SK-N-SH treated with all-trans-retinoic acid at 6 μM for 48 hours (cell line): ENCODE data around the gene ELOVL1.

ENCODE experiments used
- ARNTL ChIP-seq: fragments of 450-650 bp; formaldehyde crosslinking; IDR thresholded peaks from 2 replicates; pipeline ENCODE4 v1.5.0; 2020; ENCODE audit warnings: low read depth, mild to moderate bottlenecking, moderate library complexity, borderline replicate concordance
- PATZ1 ChIP-seq: fragments of 250-450 bp; sonication (Bioruptor Pico); IDR thresholded peaks from 2 replicates; pipeline ENCODE4 v1.8.0; 2020; ENCODE audit warnings: mild to moderate bottlenecking, moderate library complexity, borderline replicate concordance
- TCF4 ChIP-seq: fragments of 250-450 bp; sonication (Bioruptor Pico); IDR thresholded peaks from 2 replicates; pipeline ENCODE4 v1.8.0; 2021; ENCODE audit warnings: mild to moderate bottlenecking, moderate library complexity, borderline replicate concordance
- ZFP3 ChIP-seq: fragments of 250-450 bp; sonication (Bioruptor Pico); IDR thresholded peaks from 2 replicates; pipeline ENCODE4 v1.5.0; 2020; ENCODE audit warnings: mild to moderate bottlenecking, moderate library complexity
- ZNF565 ChIP-seq: fragments of 450-650 bp; formaldehyde crosslinking; conservative IDR thresholded peaks from 2 replicates; pipeline ENCODE4 v1.5.0; 2020; ENCODE audit warnings: low read depth, mild to moderate bottlenecking, moderate library complexity
- ZNF8 ChIP-seq: fragments of 450-650 bp; formaldehyde crosslinking; IDR thresholded peaks from 2 replicates; pipeline ENCODE4 v1.5.0; 2020; ENCODE audit warnings: mild to moderate bottlenecking, moderate library complexity
- TF ChIP-seq, protein P1 (sequence below): fragments of 250-450 bp; sonication (Bioruptor Pico); IDR thresholded peaks from 2 replicates; pipeline ENCODE4 v1.5.1; 2020; ENCODE audit warnings: low read depth, mild to moderate bottlenecking, moderate library complexity

DNA sequence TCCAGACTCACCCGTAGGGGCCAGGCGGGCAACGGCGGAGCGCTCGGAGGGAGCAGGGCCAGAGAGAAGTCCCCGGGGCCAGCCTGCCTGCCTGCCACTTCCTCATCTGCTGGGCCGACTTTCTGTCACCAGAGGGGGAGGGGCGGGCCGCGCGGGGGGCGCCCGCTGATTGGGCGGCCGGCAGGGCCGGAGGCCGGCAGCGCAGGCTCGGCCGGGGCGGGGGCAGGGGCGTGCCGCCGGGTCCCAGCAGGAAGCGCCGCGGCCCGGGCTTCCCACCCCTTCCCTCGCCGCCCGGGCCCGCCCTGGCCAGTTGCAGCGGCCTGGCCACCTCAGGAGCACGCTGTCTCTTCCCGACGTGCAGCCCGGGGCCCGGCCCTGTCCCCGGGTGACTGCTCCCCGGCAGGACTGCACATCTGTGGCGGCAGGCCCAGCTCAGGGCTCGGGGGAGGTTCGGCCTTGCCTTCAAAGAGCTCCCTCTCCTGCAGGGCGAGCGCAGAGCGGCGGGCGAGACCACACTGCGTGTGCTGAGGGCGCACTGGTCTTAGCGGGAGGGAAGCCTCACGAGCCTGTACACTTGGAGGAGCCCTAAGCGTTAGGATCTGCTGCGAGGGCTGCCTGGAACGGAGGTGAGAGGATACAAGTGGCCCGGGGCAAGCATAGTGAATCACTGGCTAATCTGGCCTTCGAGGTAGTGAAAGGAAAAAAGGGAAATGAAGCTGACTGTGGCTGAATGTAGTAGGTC, at the start of gene ELOVL1:
- TF ChIP-seq, protein P1, sequence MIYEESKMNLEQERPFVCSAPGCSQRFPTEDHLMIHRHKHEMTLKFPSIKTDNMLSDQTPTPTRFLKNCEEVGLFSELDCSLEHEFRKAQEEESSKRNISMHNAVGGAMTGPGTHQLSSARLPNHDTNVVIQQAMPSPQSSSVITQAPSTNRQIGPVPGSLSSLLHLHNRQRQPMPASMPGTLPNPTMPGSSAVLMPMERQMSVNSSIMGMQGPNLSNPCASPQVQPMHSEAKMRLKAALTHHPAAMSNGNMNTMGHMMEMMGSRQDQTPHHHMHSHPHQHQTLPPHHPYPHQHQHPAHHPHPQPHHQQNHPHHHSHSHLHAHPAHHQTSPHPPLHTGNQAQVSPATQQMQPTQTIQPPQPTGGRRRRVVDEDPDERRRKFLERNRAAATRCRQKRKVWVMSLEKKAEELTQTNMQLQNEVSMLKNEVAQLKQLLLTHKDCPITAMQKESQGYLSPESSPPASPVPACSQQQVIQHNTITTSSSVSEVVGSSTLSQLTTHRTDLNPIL (CRISPR knock-in tag): no peak
- peak; percentile 3; the same call in 1 of the 2 replicates for TF ChIP-seq ZNF8 (CRISPR knock-in tag)
- no peak for TF ChIP-seq PATZ1 (CRISPR knock-in tag)
- no peak for TF ChIP-seq TCF4
- no peak for TF ChIP-seq ZFP3 (CRISPR knock-in tag)
- no peak for TF ChIP-seq ARNTL (CRISPR knock-in tag)
- TF ChIP-seq ZNF565 (CRISPR knock-in tag): no peak
